ENCODE results near the gene EMP3.

EMP3 gene

DNA sequence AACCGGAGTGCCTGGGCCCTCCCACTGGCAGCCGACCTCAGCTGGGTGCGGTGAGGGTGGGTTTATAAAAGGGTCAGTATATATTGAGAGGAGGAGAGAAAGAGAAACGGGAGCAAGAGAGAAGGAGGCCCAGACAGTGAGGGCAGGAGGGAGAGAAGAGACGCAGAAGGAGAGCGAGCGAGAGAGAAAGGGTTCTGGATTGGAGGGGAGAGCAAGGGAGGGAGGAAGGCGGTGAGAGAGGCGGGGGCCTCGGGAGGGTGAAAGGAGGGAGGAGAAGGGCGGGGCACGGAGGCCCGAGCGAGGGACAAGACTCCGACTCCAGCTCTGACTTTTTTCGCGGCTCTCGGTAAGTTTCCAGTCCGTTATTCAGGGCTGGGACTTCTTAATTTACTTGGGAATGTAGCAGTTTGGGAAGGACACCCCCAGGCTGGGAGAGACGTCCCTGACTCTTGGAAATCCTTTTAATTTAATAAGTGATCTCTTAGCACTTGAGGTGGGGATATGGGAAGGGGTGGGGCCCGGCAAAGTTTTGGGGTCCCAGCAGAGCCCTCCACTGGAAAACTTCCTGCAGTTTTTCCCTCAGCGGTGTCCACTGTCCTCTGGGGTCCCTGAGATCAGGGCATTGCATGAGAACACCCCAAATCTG, at the start of gene EMP3:
TSS of gene EMP3 (plus strand) at position 288 of the 646 bp plus-strand sequence. CDS start 1,293 bp downstream, outside the sequence.
- TF ChIP-seq, protein P1, sequence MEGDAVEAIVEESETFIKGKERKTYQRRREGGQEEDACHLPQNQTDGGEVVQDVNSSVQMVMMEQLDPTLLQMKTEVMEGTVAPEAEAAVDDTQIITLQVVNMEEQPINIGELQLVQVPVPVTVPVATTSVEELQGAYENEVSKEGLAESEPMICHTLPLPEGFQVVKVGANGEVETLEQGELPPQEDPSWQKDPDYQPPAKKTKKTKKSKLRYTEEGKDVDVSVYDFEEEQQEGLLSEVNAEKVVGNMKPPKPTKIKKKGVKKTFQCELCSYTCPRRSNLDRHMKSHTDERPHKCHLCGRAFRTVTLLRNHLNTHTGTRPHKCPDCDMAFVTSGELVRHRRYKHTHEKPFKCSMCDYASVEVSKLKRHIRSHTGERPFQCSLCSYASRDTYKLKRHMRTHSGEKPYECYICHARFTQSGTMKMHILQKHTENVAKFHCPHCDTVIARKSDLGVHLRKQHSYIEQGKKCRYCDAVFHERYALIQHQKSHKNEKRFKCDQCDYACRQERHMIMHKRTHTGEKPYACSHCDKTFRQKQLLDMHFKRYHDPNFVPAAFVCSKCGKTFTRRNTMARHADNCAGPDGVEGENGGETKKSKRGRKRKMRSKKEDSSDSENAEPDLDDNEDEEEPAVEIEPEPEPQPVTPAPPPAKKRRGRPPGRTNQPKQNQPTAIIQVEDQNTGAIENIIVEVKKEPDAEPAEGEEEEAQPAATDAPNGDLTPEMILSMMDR (conservative IDR thresholded peaks at IDR 0.05; ENCODE audit: control insufficient read depth, insufficient read depth, low read depth, low read length) = no peak
- peak; percentile 91 for DNase-seq (ENCODE audit: low read depth)
- peak within 1 kb of the TSS; percentile 76 for H3K4me3 ChIP-seq (ENCODE audit: control insufficient read depth, low read depth, low read length)

DNA sequence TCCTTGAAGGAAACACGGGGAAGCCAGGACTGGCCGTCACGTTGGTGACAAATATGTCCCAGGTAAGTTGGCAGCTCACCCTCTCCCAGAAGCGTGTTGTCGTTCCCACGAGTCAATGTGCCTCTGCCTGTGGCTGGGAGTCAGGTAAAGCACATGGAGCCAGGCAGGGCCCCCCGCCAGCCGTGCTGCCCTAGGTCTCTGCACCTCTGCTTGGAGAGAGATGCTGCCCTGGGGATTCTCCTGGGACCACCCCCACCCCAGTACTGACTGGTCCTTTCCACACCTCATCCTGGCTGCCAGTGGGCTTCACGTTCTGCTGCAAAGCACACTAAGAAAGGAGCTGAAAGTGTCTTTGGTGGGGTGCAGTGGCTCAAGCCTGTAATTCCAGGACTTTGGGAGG, 45.6 kb upstream of the EMP3 start:
- TF ChIP-seq, protein P1 (conservative IDR thresholded peaks at IDR 0.05; ENCODE audit: control insufficient read depth, insufficient read depth, low read depth, low read length) = no peak
- DNase-seq (ENCODE audit: low read depth) = no peak
- H3K4me3 ChIP-seq (ENCODE audit: control insufficient read depth, low read depth, low read length) = no peak overlapping the region

GRCh38 chr19:48283908-48284307, 41.4 kb upstream of the EMP3 start:
- peak; percentile 67 for DNase-seq (ENCODE audit: low read depth)
- TF ChIP-seq, protein P1 (conservative IDR thresholded peaks at IDR 0.05; ENCODE audit: control insufficient read depth, insufficient read depth, low read depth, low read length) = no peak
- H3K4me3 ChIP-seq (ENCODE audit: control insufficient read depth, low read depth, low read length) = no peak overlapping the region

DNA sequence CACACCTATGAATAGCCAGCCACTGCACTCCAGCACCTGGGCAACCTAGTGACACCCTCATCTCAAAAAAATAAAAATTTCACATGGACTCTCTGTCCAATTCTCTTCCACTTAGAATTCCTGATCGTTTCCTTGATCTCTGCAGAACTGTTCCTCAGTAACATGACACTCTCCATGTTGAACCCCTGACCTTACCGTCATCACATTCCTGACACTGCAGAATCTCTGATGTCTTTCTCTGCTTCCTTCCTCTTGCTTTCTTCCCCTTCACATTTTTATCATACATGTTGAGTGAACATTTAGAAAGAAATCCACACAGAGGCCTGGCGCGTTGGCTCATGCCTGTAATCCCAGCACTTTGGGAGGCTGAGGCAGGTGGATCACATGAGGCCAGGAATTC, 40.5 kb upstream of the EMP3 start:
- no peak for DNase-seq (ENCODE audit: low read depth)
- H3K4me3 ChIP-seq (ENCODE audit: control insufficient read depth, low read depth, low read length) = no peak overlapping the region
- TF ChIP-seq, protein P1 (conservative IDR thresholded peaks at IDR 0.05; ENCODE audit: control insufficient read depth, insufficient read depth, low read depth, low read length) = no peak

DNA sequence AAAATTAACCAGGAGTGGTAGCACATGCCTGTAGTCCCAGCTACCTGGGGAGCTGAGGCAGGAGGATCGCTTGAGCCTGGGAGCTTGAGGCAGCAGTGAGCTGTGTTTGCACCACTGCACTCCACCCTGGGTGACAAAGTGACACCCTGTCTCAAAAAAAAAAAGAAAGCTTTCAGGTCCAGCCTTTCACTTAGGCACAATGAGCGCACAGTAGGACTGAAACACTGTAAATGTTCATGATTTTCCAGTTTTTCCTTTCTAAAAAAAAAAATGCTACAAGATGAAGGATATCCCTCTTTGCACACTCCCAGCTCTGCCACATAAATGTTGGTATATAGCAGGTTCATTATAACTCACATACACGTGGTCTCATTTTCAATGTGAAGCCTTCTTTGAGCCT, 37.6 kb upstream of the EMP3 start:
- no peak overlapping the region for H3K4me3 ChIP-seq (ENCODE audit: control insufficient read depth, low read depth, low read length)
- TF ChIP-seq, protein P1 (conservative IDR thresholded peaks at IDR 0.05; ENCODE audit: control insufficient read depth, insufficient read depth, low read depth, low read length) = no peak
- no peak for DNase-seq (ENCODE audit: low read depth)

DNA sequence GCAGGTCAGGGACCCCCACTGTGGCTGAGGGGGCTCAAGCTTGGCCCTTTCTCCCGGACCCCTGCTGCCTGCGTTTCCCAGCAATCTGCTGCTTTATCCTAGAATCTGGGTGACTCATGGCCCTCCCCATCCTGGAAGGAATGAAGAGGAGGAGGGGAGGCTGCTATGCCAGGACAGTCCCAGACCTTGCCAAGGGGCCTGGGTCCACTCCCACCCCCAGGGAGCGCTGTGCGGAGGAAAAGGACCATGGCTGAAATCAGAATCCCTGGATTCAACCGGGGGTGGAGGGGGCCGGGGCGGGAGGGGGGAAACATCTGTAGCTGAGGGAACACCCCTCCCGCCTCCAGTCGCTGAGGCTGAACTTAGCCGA, 35.0 kb upstream of the EMP3 start:
- peak; percentile 47 for DNase-seq (ENCODE audit: low read depth)
- peak overlapping the region; percentile 51 for H3K4me3 ChIP-seq (ENCODE audit: control insufficient read depth, low read depth, low read length)
- TF ChIP-seq, protein P1 (conservative IDR thresholded peaks at IDR 0.05; ENCODE audit: control insufficient read depth, insufficient read depth, low read depth, low read length) = no peak
